Activated T-cell treated with anti-CD3 and anti-CD28 coated beads, Interleukin-2, amount 50 U/mL, for 72 hours (primary cell): Measurements from ENCODE around the gene MYLK. TPM values are rescaled to one million over a fixed set of nuclear protein-coding genes. Genes with fewer than 3 reads are reported as not detected.
"Not testable (repeated sequence)": the region's sequence is repeated elsewhere in the genome, so short reads cannot be mapped to it uniquely, and the experiment has no call there.

Experiments used
- ATAC-seq, 2 donors: fragments of 150-1000 bp; cut with Tn5 transposase; replicated peaks in 1 of 2; 2 replicates each; pipeline ENCODE4 v1.10.0; 2021; ENCODE audit warnings: moderate library complexity in 2 of 2, mild to moderate bottlenecking in 1 of 2
- DNase-seq, 2 donors: peaks; one replicate each; pipeline ENCODE4 v3.0.0; 2021 to 2022; ENCODE audit warnings: mixed read lengths in 1 of 2
- H3K27ac Mint-ChIP-seq: one replicate; pipeline ENCODE4 v1.8.0; 2022; ENCODE audit warnings: mild to moderate bottlenecking, moderate library complexity, mixed read lengths
- H3K27me3 Mint-ChIP-seq: one replicate; pipeline ENCODE4 v1.8.0; 2022; ENCODE audit warnings: low read depth, mixed read lengths
- H3K36me3 Mint-ChIP-seq, 2 donors: one replicate each; pipeline ENCODE4 v1.8.0; 2022; ENCODE audit warnings: mixed read lengths in 2 of 2, mild to moderate bottlenecking in 1 of 2; ENCODE audit not compliant: insufficient read depth in 2 of 2
- H3K4me1 Mint-ChIP-seq: one replicate; pipeline ENCODE4 v1.8.0; 2022; ENCODE audit warnings: low read depth, mixed read lengths
- H3K4me3 Mint-ChIP-seq, 2 donors: one replicate each; pipeline ENCODE4 v1.8.0; 2022; ENCODE audit warnings: mild to moderate bottlenecking in 2 of 2, mixed read lengths in 2 of 2, moderate library complexity in 2 of 2
- H3K9me3 Mint-ChIP-seq, 2 donors: one replicate each; pipeline ENCODE4 v1.8.0; 2022; ENCODE audit warnings: mixed read lengths in 2 of 2
- total RNA-seq, 2 donors: library from RNA; stranded (reverse); gene quantifications; one replicate each; pipeline ENCODE4 v1.2.3, GENCODE V29; 2022

MYLK gene
- not detected for total RNA-seq

- H3K27me3 Mint-ChIP-seq = peaks cover 46% of the 10 kb centered on the region
- peak; percentile 93 to 94 for ATAC-seq
- H3K9me3 Mint-ChIP-seq = no peaks in the 10 kb centered on the region
- peak within 1 kb of the TSS; percentile 81 to 86 for H3K4me3 Mint-ChIP-seq
- H3K4me1 Mint-ChIP-seq = peaks cover 9% of the 10 kb centered on the region
- no peaks in the 10 kb centered on the region for H3K36me3 Mint-ChIP-seq
- peak; percentile 52 to 69 for DNase-seq
- no peak within 1 kb of the TSS for H3K27ac Mint-ChIP-seq
These were observed at the start of gene MYLK for GRCh38 chr3:123884203-123884831. MYLK (minus strand) TSS chr3:123884332; CDS start chr3:123793841, 90,491 bp downstream.

- H3K4me3 Mint-ChIP-seq = no peak overlapping the region
- H3K36me3 Mint-ChIP-seq = peaks cover 2 to 31% of the 10 kb centered on the region in 2 donors
- ATAC-seq (no peak), DNase-seq (no peak)
- H3K9me3 Mint-ChIP-seq = no peaks in the 10 kb centered on the region
- H3K27me3 Mint-ChIP-seq = no peaks in the 10 kb centered on the region
- no peaks in the 10 kb centered on the region for H3K4me1 Mint-ChIP-seq
- H3K27ac Mint-ChIP-seq = no peak overlapping the region
These were observed 46.3 kb upstream of the MYLK start for GRCh38 chr3:123930445-123930844.

GRCh38 chr3:123929325-123929724 is 45.2 kb upstream of the MYLK start:
- H3K4me1 Mint-ChIP-seq = no peaks in the 10 kb centered on the region
- H3K27ac Mint-ChIP-seq = no peak overlapping the region
- ATAC-seq = no peak
- no peak overlapping the region for H3K4me3 Mint-ChIP-seq
- H3K36me3 Mint-ChIP-seq = peaks cover 4 to 37% of the 10 kb centered on the region in 2 donors
- H3K27me3 Mint-ChIP-seq = no peaks in the 10 kb centered on the region
- H3K9me3 Mint-ChIP-seq = peaks cover 0 to 3% of the 10 kb centered on the region in 2 donors
- no peak for DNase-seq

- no peak overlapping the region for H3K4me3 Mint-ChIP-seq
- peaks cover 7 to 12% of the 10 kb centered on the region in 2 donors for H3K9me3 Mint-ChIP-seq
- H3K27ac Mint-ChIP-seq = no peak overlapping the region
- no peak for ATAC-seq
- no peak for DNase-seq
- H3K4me1 Mint-ChIP-seq = no peaks in the 10 kb centered on the region
- H3K27me3 Mint-ChIP-seq = no peaks in the 10 kb centered on the region
- H3K36me3 Mint-ChIP-seq = peaks cover 20 to 54% of the 10 kb centered on the region in 2 donors
These were observed 42.3 kb upstream of the MYLK start for GRCh38 chr3:123926396-123926795.

- Mint-ChIP-seq H3K36me3 (peaks cover 34 to 49% of the 10 kb centered on the region in 2 donors), H3K27ac (peak overlapping the region; percentile 63), H3K9me3 (peaks cover 18 to 21% of the 10 kb centered on the region in 2 donors), H3K4me1 (no peaks in the 10 kb centered on the region), H3K27me3 (no peaks in the 10 kb centered on the region), H3K4me3 (no peak overlapping the region)
- ATAC-seq (no peak), DNase-seq (no peak)
These were observed 36.7 kb upstream of the MYLK start for GRCh38 chr3:123920868-123921267.

GRCh38 chr3:123920383-123920782 is 36.3 kb upstream of the MYLK start:
- Mint-ChIP-seq H3K9me3 (peaks cover 18 to 21% of the 10 kb centered on the region in 2 donors), H3K4me1 (no peaks in the 10 kb centered on the region), H3K4me3 (no peak overlapping the region), H3K36me3 (peaks cover 34 to 49% of the 10 kb centered on the region in 2 donors), H3K27me3 (no peaks in the 10 kb centered on the region), H3K27ac (no peak overlapping the region)
- no peak for DNase-seq
- ATAC-seq = no peak

GRCh38 chr3:123919353-123919752 is 35.2 kb upstream of the MYLK start:
- Mint-ChIP-seq H3K27ac (no peak overlapping the region), H3K4me3 (no peak overlapping the region), H3K27me3 (no peaks in the 10 kb centered on the region), H3K9me3 (peaks cover 18 to 19% of the 10 kb centered on the region in 2 donors), H3K4me1 (no peaks in the 10 kb centered on the region), H3K36me3 (peaks cover 29 to 44% of the 10 kb centered on the region in 2 donors)
- no peak for DNase-seq
- ATAC-seq = no peak

- no peak overlapping the region for H3K4me3 Mint-ChIP-seq
- H3K9me3 Mint-ChIP-seq = no peaks in the 10 kb centered on the region
- H3K27me3 Mint-ChIP-seq = no peaks in the 10 kb centered on the region
- no peak overlapping the region for H3K27ac Mint-ChIP-seq
- DNase-seq = no peak
- ATAC-seq = no peak
- no peaks in the 10 kb centered on the region for H3K4me1 Mint-ChIP-seq
- H3K36me3 Mint-ChIP-seq = peaks cover 4% of the 10 kb centered on the region in 2 donors
These were observed 30.7 kb upstream of the MYLK start for GRCh38 chr3:123914829-123915228.

- Mint-ChIP-seq H3K4me3 (no peak overlapping the region), H3K9me3 (no peaks in the 10 kb centered on the region), H3K27ac (no peak overlapping the region), H3K27me3 (no peaks in the 10 kb centered on the region), H3K36me3 (no peaks in the 10 kb centered on the region), H3K4me1 (no peaks in the 10 kb centered on the region)
- ATAC-seq = no peak
- DNase-seq = no peak
These were observed 25.7 kb upstream of the MYLK start for GRCh38 chr3:123909785-123910184.

GRCh38 chr3:123907720-123908119 is 23.6 kb upstream of the MYLK start:
- H3K9me3 Mint-ChIP-seq = no peaks in the 10 kb centered on the region
- H3K27ac Mint-ChIP-seq = no peak overlapping the region
- no peak for ATAC-seq
- no peak overlapping the region for H3K4me3 Mint-ChIP-seq
- no peaks in the 10 kb centered on the region for H3K4me1 Mint-ChIP-seq
- H3K36me3 Mint-ChIP-seq = no peaks in the 10 kb centered on the region
- H3K27me3 Mint-ChIP-seq = no peaks in the 10 kb centered on the region
- DNase-seq = no peak

GRCh38 chr3:123899300-123899865 is 15.3 kb upstream of the MYLK start:
- Mint-ChIP-seq H3K36me3 (no peaks in the 10 kb centered on the region), H3K4me1 (no peaks in the 10 kb centered on the region), H3K9me3 (peaks cover 0 to 2% of the 10 kb centered on the region in 2 donors), H3K4me3 (no peak overlapping the region), H3K27ac (no peak overlapping the region), H3K27me3 (peaks cover 10% of the 10 kb centered on the region)
- ATAC-seq (no peak), DNase-seq (no peak)

GRCh38 chr3:123893012-123893411 is 8.9 kb upstream of the MYLK start:
- Mint-ChIP-seq H3K27me3 (no peaks in the 10 kb centered on the region), H3K4me1 (no peaks in the 10 kb centered on the region), H3K27ac (no peak overlapping the region), H3K4me3 (no peak overlapping the region), H3K36me3 (peaks cover 6 to 15% of the 10 kb centered on the region in 2 donors), H3K9me3 (peaks cover 2 to 9% of the 10 kb centered on the region in 2 donors)
- ATAC-seq (no peak), DNase-seq (no peak)

GRCh38 chr3:123892195-123892594 is 8.1 kb upstream of the MYLK start:
- Mint-ChIP-seq H3K9me3 (peaks cover 2 to 9% of the 10 kb centered on the region in 2 donors), H3K4me1 (no peaks in the 10 kb centered on the region), H3K36me3 (peaks cover 6 to 15% of the 10 kb centered on the region in 2 donors), H3K4me3 (no peak overlapping the region), H3K27ac (no peak overlapping the region), H3K27me3 (peaks cover 3% of the 10 kb centered on the region)
- ATAC-seq (no peak), DNase-seq (no peak)

- peaks cover 6 to 15% of the 10 kb centered on the region in 2 donors for H3K36me3 Mint-ChIP-seq
- peaks cover 10% of the 10 kb centered on the region for H3K27me3 Mint-ChIP-seq
- not testable (repeated sequence) for H3K9me3 Mint-ChIP-seq, DNase-seq, H3K27ac Mint-ChIP-seq, H3K4me3 Mint-ChIP-seq, ATAC-seq, H3K4me1 Mint-ChIP-seq
These were observed 6.9 kb upstream of the MYLK start for GRCh38 chr3:123890991-123891390.
